ENCODE results near the gene PLIN4.

PLIN4 gene

GRCh38 chr19:4454747-4455718 is 63.3 kb downstream of the PLIN4 start:
- DNase-seq, result peak; percentile 96

DNA sequence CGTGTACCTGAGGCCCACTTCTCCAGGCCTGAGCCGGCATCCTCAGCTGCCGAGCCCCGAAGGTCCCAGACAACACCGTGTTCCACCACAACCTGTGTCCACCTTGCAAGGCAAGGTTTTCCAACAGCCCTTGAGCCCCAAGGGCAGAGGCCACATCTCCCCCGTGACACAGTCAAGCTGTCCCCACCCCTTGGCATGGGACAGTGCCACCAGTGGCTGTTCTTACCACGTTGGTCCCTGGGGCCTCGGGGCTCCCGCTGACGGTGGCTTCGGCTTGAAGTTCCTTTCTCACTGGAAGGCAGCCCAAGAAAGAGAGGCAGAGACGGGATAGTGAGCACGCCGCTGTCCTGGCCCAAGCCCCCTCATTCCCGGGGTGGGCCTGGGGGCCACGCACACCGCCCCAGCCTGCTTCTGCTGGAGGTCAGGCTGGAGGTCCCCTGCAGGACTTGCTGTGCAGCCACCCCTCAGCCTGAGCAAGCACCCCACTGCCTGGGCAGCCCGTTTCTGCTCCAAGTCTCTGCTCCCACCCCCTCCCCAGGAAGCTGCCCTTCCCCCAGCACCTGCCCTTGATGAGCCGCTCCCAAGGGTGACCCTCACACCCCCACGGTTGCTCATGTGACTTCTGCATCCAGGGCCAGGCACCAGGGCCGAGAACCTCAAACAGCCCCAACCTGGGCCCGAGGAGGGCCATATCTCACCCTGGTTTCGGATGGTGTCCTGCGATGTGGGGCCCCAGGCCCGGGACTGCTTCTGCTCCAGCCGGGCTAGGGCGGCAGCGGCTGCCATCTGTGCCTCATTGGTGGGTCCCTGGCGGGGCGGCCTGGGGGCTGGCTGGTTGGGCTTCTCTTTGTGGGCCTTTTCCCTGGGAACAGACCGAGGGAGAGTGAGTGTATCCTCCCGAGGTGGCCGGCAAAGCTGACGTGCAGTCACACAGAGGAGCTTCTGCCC is 64.8 kb downstream of the PLIN4 start:
- DNase-seq, result no peak

- no peak for DNase-seq
Measured at GRCh38 chr19:4452230-4452990, 65.9 kb downstream of the PLIN4 start.
